Measurements from ENCODE around the gene LMAN1L. TPM values are rescaled to one million over a fixed set of nuclear protein-coding genes. Genes with fewer than 3 reads are reported as not detected.

Gene LMAN1L
- total RNA-seq, 1 donor from 2014 or later, result 0.64 TPM

- DNase-seq (ENCODE audit: extremely low read depth, low read depth, low spot score), result no peak
Measured at GRCh38 chr15:74809956-74810355, 2.7 kb upstream of the LMAN1L start.

DNA sequence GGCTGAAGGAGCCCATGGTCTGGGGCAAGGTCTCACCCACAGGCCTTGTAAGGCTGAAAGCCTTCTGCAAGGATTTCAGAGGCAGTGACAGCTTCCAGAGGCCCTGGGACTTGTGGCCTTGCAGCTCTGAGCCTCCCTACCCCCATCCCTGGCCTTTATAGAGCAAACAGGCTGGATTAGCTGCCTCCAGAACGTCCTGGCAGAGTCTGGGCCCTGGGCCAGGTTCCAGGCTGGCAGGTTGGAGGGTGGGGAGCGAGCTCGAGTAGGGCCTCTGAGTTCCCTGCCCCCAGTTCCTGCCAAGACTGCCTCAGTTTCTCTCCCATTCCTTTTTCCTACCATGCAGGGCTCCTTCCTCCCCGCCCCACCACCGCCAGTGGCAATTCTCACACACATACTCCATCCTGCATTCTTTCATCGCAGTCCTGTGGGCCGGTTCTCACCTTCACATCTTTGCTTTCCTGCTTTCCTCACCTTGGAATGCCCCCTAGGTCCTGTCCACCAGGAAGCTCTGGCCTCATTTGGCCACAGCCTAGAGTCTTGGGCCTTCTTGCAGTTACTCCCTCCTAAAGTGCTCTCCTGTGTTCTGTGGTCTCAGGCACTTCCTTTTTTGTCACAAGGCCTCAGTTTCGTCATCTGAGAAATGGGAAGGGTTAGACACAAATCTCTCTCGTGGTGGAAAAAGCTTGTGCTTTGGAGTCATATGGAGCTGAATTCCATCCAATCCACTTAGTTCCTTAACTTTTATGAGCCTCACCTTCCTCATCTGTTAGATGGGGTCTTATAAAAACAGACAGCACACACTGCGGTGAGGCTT is 2.7 kb downstream of the LMAN1L start:
- no peak for DNase-seq (ENCODE audit: extremely low read depth, low read depth, low spot score)

GRCh38 chr15:74815961-74816360 is 3.3 kb downstream of the LMAN1L start:
- no peak for DNase-seq (ENCODE audit: extremely low read depth, low read depth, low spot score)

DNA sequence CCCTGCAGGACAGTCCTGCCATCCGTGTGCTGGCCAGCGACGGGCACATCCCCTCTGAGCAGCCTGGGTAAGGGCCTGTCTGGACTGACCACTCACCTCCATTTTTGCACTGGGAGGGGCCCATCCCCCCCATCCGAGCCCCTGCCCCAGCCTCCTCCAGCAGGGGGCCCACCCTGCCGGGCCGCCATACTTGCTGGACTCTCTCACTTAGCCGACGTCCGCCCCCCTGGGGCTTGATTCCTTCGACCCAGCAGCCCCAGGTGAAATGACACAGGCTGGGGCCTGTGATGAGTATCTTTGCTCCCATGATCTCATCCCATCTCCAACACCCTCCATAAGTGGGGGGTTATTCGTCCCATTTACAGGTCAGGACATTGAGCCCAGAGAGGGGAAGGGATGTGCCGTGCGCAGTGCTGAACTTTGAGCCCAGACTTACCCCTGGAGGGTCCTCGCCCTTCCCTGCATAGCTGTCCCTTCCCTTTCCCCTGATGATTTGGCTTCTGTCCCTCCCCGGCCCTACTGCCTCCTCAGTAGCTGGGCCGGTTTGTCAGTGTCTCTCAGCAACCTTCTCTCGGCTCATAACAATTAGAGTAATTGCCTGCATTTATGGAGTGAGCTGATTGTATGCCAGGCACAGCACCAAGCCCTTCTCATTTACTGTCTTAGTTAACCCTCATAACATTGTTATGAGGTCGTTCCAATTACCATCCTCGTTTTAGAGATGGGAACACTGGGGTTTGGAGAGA is 4.2 kb downstream of the LMAN1L start:
- no peak for DNase-seq (ENCODE audit: extremely low read depth, low read depth, low spot score)

- DNase-seq (ENCODE audit: extremely low read depth, low read depth, low spot score), result no peak
Measured at GRCh38 chr15:74817370-74817737, 4.7 kb downstream of the LMAN1L start.

DNA sequence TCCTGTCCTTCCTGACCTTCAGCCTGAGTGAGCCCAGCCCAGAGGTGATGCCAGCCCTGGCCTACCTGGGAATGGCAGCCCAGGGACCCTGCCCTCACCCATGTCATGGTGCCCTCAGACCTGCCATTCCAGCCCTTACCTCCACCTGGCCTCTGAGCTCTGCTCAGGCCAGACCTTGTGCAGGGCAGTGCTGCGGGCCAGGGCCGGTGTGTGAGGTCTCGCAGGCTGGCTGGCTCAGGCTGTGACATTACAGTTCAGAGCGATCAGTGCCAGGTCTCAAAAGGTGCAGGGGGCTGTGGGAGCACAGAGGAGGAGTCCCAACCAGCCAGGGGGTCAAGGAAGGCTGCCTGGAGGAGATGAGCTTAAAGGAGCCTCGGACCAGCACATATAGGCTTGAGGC is 7.4 kb downstream of the LMAN1L start:
- no peak for DNase-seq (ENCODE audit: extremely low read depth, low read depth, low spot score)

DNA sequence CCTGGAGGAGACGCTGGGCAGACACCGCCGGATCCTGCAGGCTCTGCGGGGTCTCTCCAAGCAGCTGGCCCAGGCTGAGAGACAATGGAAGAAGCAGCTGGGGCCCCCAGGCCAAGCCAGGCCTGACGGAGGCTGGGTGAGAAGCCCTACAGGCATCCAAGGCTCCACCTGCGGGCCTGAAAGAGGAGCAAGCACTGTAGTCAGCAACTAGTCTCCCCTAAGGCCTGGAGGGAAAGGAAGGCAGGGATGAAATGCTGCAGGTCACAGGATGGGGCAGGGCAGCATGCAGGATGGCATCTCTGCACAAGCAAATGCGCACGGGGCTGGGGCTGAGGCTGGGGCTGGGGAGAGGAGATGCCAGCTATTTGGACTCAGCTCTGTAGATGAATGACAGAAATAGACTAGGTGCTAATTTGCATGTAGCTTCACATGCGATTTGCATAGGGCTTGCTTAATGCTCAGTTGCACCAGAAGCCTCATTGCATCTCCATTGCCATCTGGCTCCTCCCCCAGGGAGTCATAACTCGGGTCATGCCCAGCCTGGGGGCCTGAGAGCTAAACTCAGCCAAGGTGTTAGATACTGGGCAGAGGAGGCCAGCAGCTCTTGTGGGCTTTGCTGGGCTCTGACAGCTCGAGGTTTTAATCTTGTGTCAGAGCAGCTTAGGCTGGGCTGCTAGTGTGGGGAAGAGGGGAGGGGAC is 8.6 kb downstream of the LMAN1L start:
- DNase-seq (ENCODE audit: extremely low read depth, low read depth, low spot score), result no peak

- DNase-seq (ENCODE audit: extremely low read depth, low read depth, low spot score), result no peak
Measured at GRCh38 chr15:74821790-74822158, 9.1 kb downstream of the LMAN1L start.

DNA sequence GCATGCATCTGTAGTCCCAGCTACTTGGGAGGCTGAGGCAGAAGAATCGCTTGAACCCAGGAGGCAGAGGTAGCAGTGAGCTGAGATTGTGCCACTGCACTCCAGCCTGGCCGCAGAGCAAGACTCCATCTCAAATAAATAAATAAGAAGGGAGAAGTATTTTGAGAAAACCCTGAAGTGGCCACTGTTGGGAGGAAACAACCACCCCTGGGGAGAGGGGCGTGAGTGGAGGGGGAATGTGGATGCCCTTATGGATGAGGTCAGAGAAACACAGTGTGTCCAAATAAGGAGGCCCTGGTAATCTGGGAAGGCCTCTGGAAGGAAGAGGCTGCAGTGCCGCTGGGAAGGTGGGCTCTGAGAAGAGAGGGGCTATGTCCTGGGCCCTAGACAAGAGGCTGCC is 9.6 kb downstream of the LMAN1L start:
- DNase-seq (ENCODE audit: extremely low read depth, low read depth, low spot score), result no peak

GRCh38 chr15:74823324-74823723 is 10.7 kb downstream of the LMAN1L start:
- no peak for DNase-seq (ENCODE audit: extremely low read depth, low read depth, low spot score)

DNA sequence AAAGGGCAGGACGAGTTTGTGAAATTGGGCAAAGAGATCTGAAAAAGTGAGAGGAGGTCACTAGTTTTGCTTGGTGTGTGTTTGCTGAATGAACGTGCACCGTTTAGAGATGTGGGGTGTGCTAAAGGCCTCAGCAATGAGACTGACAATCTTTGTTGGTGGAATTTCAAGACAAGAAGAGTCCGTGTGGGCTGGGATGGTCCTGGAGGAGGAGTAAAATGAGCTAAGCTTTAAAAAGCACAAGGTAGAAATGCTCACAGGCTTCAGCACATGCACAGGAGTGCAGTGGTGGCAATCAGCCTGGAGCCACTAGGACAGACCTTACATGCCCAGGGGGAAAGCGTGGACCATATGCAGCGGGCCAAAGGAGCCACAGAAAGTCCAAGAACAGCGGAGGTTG is 12.3 kb downstream of the LMAN1L start:
- DNase-seq (ENCODE audit: extremely low read depth, low read depth, low spot score), result no peak

DNA sequence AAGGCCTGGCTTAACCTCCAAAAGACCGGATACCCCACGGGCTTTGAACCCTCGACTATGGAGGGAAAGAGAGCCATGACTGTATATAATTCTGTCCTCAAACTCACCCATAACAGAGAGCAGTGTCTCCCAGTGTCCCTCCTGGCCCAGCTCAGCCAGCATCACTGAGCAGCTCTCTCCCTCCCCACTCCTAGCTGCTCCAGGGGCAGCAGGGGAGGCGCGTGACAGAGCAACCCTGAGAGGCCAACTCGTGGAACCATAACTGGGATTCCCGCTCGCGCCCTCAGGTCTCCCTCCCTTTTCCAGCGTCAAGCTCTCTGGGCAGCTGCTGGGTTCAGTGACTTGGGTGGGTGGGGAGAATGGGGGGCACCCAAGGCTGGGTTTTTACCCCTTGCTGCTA is 13.2 kb downstream of the LMAN1L start:
- no peak for DNase-seq (ENCODE audit: extremely low read depth, low read depth, low spot score)

DNA sequence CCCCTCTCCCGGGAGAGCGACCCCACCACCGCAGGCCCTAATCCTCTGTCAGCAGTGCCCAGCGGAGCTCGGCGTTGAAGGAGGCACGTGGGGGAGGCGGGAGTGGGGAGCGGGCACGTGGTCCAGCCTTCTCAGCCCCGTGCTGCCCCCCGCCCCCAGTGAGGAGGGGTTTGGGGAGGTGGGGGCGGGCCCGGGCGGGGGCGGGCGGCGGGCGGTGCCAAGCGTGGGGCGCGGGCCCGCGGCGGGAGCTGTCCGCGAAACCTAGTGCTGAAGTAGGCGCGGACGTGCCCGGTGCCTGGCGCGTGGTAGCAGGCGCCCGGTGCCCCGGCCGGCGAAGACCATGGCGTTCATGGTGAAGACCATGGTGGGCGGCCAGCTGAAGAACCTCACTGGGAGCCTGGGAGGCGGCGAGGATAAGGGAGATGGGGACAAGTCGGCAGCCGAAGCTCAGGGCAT is 13.8 kb downstream of the LMAN1L start, which contains the start of gene CPLX3:
TSS of gene CPLX3 (plus strand) at position 264 of the 456 bp plus-strand sequence. CDS start at position 341, 77 bp downstream.
- no peak for DNase-seq (ENCODE audit: extremely low read depth, low read depth, low spot score)

- no peak for DNase-seq (ENCODE audit: extremely low read depth, low read depth, low spot score)
Measured at GRCh38 chr15:74826921-74827320, 14.3 kb downstream of the LMAN1L start.

GRCh38 chr15:74827614-74828013 is 15.0 kb downstream of the LMAN1L start:
- no peak for DNase-seq (ENCODE audit: extremely low read depth, low read depth, low spot score)

DNA sequence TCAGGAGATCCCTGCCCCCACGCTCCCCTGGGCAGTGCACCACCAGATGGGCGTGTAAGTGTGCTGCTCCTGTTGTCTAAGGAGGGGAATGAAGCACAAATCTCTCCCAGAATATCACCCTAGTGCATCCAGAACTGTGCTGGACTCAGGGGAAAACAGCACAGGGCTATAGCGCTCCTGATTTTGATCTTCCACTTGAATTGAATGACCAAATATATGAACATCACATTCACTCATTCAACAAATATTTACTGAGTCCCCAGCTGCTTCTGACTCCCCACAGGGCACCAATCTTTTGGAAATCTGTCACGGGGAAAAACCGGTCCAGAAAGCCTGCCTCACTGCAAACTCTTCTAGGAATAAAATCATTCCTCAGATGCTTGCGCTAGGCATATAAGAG is 16.2 kb downstream of the LMAN1L start:
- no peak for DNase-seq (ENCODE audit: extremely low read depth, low read depth, low spot score)

GRCh38 chr15:74829486-74829885 is 16.9 kb downstream of the LMAN1L start:
- no peak for DNase-seq (ENCODE audit: extremely low read depth, low read depth, low spot score)

DNA sequence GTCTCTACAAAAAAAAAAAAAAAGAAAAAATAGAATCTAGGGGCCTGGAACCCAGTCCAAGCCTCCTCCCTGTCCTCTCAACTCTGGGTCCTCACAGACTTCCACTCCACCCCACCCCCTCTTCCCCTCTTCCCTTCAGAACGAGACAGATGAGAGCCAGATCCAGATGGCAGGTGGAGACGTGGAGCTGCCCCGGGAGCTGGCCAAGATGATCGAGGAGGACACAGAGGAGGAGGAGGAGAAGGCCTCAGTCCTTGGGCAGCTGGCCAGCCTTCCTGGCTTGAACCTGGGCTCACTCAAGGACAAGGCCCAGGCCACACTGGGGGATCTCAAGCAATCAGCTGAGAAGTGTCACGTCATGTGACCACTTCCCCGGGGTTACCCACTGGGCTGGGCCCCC is 17.4 kb downstream of the LMAN1L start:
- no peak for DNase-seq (ENCODE audit: extremely low read depth, low read depth, low spot score)

DNA sequence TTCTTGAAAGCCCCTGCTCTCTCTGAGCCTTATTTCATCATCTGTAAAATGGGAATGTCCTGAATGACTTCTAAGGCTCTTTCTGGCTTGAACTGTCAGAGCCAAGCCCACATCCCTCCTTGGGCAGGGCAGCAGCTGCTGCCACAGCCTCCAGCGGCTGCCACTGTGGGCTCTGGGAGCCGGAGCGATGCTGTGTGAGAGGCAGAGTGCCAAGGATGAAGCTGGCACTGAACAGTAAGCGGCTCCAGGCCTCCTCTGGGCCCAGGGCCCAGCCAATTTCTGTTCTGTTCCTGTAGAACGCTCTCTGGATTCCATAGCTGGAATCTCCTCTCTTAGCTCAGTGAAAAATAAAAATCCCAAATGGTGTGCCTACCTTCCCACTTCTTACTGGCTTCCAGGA is 18.2 kb downstream of the LMAN1L start:
- no peak for DNase-seq (ENCODE audit: extremely low read depth, low read depth, low spot score)

DNA sequence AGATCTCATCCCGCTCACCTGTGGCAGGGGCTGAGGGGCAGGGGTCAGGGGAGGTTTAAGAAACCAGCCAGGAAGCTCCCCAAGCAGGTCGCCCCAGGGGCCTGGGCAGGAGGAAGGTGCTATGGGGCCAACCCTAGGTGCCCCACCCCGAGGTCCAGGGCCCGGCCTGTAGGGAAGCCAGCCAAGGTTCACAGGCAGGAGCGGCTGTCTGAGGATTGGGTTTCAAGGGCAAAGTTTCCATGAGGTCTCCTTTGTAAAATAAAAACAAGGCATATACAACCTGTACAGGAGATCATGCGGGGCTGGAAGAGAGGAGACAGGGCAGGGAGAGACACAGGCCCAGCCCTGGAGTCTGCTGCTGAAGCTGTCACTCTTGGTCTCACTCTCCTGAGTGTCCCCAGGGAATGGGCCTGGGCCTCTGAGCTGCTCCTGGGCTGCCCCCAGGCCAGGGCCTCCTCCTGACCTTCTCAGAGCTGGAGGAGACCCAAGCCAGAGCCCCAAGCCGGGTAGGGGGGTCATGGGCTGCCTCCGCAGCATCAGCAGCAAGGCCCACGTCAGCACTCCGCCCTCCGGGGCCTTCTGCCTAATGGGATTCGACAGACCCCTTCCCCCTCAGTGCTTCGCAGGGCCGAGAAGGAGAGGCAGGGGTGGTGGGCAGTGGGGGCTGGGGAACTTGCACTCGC is 19.3 kb downstream of the LMAN1L start:
- no peak for DNase-seq (ENCODE audit: extremely low read depth, low read depth, low spot score)

DNA sequence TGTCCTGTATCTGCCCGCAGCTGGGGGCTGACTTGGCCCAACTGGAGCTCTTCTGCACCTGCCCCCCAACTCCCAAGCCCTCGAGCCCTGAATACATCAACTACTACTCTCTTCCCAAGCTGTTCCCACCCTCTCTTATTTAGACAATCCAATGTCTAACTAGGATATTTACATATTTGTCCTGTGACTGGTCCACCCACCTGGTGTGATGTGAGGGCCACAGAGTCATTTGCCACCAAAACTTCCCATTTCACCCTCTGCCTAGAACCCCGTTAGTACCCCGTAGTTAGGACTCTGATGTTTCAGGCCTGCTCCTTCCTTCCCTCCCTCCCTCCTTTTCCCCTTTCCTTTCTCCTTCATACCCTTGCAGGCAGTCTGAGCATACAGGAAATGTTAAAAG is 20.2 kb downstream of the LMAN1L start:
- no peak for DNase-seq (ENCODE audit: extremely low read depth, low read depth, low spot score)
